GM21423 (cell line): Measurements from ENCODE around the gene REC114.

Experiments
- ATAC-seq: cut with Tn5 transposase; IDR thresholded peaks from one replicate; pipeline ENCODE4 v1.9.1; 2021; ENCODE audit warnings: mild to moderate bottlenecking, moderate library complexity; ENCODE audit not compliant: unreplicated experiment

REC114 gene

GRCh38 chr15:73601451-73602445 lies 158.8 kb downstream of the REC114 start:
- no peak for ATAC-seq

- no peak for ATAC-seq
Observed at GRCh38 chr15:73602446-73602843, 159.5 kb downstream of the REC114 start.

- no peak for ATAC-seq
Observed at GRCh38 chr15:73602992-73603391, 160.0 kb downstream of the REC114 start.

GRCh38 chr15:73604477-73604876 lies 161.5 kb downstream of the REC114 start:
- no peak for ATAC-seq

DNA sequence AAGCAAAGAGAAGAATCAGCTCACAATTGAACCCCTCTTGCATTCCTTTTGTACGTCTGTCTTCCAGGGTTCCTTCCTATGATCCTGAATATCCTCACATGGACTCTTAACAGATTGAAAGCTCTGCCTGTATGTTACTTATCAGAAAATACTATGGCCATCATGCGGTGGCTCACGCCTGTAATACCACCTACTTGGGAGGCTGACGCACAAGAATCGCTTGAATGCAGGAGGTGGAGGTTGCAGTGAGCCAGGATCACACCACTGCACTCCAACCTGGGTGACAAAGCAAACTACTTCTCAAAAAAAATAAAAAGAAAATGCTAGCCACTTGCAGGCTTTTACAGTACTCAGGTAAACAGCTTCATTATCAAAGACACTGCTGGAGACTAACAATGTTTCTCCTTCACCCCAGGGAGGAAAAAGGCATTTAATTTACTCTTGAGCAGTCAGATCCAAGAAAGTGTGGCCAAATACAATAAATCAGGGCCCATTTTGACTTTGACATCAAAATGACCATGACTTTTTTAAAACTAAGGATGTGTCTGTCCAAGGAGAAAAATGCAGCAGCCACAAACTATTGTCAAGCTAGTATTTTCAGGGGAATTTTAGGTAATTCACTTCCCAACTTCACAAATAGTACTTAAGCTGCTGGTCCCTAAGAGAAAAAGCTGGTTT lies 162.9 kb downstream of the REC114 start:
- ATAC-seq = no peak

DNA sequence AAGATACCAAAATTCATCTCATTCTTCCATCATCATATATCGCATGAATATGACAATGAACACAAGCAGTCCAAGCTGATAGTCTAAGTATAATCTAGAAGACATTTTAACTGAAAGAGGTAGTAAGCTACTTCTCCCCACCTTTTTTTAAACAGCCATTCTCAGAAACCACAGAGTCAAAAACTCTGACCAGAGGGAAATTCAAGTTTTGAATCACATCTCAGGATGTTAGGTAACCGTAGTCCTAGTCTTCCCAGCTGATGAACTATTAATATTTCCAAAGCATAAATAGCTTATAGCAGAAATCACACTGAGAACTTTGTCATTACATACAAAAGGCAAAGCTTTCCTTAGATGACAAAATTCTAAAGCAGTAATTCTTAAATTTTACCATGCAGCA lies 164.4 kb downstream of the REC114 start:
- ATAC-seq = no peak

GRCh38 chr15:73607843-73608242 lies 164.9 kb downstream of the REC114 start:
- ATAC-seq = no peak

- no peak for ATAC-seq
Observed at GRCh38 chr15:73608475-73608874, 165.5 kb downstream of the REC114 start.

- ATAC-seq = no peak
Observed at GRCh38 chr15:73608941-73609340, 166.0 kb downstream of the REC114 start.
